ENCODE results near the gene RPP38. TPM values are rescaled to one million over a fixed set of nuclear protein-coding genes. Genes with fewer than 3 reads are reported as not detected.

The RPP38 gene
- total RNA-seq, 1 donor from 2014 or later = 11.6 TPM

DNA sequence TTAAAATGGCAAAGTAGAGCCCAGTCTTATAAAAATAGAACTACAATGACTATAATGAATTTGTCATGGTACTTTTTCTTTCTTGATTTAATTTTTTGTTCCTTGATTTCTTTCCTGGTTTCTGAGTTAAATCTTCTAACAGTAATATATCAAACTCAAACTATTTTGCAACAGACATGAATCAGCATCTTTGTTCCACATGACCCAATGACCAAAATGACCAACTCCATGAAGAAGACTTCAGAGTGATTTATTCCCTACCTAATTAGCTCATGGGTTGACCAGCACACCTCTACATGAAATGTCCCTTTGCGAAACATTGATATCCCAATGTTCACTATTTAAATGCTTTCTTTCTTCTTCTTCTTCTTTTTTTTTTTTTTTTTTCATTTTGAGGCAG is 40.5 kb downstream of the RPP38 start:
- peaks cover 4% of the 10 kb centered on the region for H3K36me3 Mint-ChIP-seq (ENCODE audit: unreplicated experiment)
- H3K27ac Mint-ChIP-seq (ENCODE audit: unreplicated experiment) = no peak overlapping the region
- DNase-seq = no peak
- no peaks in the 10 kb centered on the region for H3K27me3 Mint-ChIP-seq (ENCODE audit: unreplicated experiment)
- TF ChIP-seq, protein P1, sequence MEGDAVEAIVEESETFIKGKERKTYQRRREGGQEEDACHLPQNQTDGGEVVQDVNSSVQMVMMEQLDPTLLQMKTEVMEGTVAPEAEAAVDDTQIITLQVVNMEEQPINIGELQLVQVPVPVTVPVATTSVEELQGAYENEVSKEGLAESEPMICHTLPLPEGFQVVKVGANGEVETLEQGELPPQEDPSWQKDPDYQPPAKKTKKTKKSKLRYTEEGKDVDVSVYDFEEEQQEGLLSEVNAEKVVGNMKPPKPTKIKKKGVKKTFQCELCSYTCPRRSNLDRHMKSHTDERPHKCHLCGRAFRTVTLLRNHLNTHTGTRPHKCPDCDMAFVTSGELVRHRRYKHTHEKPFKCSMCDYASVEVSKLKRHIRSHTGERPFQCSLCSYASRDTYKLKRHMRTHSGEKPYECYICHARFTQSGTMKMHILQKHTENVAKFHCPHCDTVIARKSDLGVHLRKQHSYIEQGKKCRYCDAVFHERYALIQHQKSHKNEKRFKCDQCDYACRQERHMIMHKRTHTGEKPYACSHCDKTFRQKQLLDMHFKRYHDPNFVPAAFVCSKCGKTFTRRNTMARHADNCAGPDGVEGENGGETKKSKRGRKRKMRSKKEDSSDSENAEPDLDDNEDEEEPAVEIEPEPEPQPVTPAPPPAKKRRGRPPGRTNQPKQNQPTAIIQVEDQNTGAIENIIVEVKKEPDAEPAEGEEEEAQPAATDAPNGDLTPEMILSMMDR (IDR thresholded peaks at IDR 0.05; ENCODE audit: partially characterized antibody, unreplicated experiment) = no peak
- peaks cover 22% of the 10 kb centered on the region for H3K4me1 Mint-ChIP-seq (ENCODE audit: low read depth, unreplicated experiment)
- H3K4me3 Mint-ChIP-seq (ENCODE audit: unreplicated experiment) = no peak overlapping the region
- H3K9me3 Mint-ChIP-seq (ENCODE audit: unreplicated experiment) = peaks cover 4% of the 10 kb centered on the region

DNA sequence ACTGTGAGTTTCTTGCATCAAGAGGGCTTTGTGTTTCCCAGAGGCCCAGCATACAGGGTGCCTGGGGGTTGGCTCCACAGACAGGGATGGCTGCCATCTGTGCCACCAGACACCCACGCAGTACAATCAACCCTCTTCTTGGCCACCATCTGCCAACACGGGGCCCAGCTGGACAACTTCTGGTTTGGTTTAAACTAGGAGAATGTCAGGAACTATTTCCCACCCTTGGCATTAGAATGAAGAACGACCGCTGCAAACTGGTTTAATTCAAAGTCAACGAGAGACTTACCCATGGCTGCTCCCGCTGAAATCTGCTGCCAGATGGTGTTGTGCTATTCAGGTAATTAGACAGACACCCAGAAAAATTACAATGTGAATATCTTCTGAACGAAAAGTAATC is 43.5 kb downstream of the RPP38 start:
- peak; percentile 44 for DNase-seq
- Mint-ChIP-seq H3K4me1 (ENCODE audit: low read depth, unreplicated experiment) (peaks cover 28% of the 10 kb centered on the region), H3K9me3 (ENCODE audit: unreplicated experiment) (peaks cover 4% of the 10 kb centered on the region), H3K27me3 (ENCODE audit: unreplicated experiment) (peaks cover 5% of the 10 kb centered on the region), H3K27ac (ENCODE audit: unreplicated experiment) (peak overlapping the region; percentile 79), H3K4me3 (ENCODE audit: unreplicated experiment) (peak overlapping the region; percentile 66), H3K36me3 (ENCODE audit: unreplicated experiment) (peaks cover 4% of the 10 kb centered on the region)
- TF ChIP-seq, protein P1 (IDR thresholded peaks at IDR 0.05; ENCODE audit: partially characterized antibody, unreplicated experiment) = no peak

DNA sequence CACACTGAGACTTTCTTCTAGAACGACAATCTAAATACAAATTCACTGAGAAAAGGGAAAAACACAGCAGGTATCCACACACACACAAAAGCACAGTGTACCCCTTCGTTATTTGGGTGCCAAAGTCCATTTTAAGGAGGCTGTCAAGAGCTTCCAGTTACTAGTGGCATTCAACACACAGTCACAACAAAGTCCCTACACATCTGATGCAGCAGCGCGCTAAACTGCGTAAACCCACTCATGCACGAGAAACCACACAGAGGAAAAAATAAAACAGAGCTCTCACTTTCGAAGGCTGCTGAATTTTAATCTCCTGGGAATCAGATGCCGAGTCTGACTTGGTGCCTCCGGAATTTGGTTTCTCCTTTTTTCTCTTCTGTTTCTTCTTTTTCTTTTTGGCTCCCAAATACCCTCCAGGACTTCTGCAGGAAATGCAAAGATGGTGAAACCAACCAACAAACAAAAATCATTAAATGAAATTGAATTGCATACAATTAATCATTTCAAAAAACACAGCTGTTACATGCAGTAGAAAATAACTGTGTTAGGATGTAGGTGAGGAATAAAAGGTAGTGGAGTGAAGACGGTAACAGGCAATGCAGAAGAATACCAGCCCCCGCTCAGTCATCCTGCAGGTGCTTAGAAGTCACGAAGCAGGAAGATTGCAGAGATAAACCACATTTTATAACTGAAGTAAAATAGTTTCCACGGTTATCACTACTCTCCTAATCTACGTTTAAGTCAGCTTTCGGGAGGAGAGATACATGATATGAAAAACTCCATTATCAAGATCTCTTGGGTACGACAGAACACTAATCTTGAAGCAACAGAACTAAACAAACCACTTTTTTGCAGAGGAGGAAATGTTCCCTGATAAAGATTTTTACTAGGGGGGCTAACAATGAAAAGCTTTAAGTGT is 44.2 kb downstream of the RPP38 start:
- Mint-ChIP-seq H3K27me3 (ENCODE audit: unreplicated experiment) (peaks cover 8% of the 10 kb centered on the region), H3K4me3 (ENCODE audit: unreplicated experiment) (peak overlapping the region; percentile 66), H3K27ac (ENCODE audit: unreplicated experiment) (peak overlapping the region; percentile 79), H3K4me1 (ENCODE audit: low read depth, unreplicated experiment) (peaks cover 32% of the 10 kb centered on the region), H3K9me3 (ENCODE audit: unreplicated experiment) (peaks cover 4% of the 10 kb centered on the region), H3K36me3 (ENCODE audit: unreplicated experiment) (peaks cover 4% of the 10 kb centered on the region)
- no peak for DNase-seq
- TF ChIP-seq, protein P1 (IDR thresholded peaks at IDR 0.05; ENCODE audit: partially characterized antibody, unreplicated experiment) = no peak

DNA sequence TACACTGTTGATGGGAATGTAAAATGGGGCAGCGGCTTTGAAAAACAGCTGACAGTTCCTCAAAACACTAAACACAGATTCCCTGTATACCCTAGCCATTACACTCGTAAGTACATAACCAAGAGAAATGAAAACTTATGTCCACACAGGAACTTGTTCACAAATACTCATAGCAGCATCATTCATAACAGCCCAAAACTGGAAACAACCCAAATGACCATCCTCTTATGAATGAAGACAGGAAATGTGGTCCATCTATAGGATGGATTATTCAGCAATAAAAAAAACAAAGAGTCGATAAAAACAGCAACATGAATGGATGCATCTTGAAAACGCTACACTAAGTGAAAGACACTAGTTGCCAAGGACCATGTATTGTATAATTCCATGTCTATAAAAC is 47.6 kb downstream of the RPP38 start:
- H3K9me3 Mint-ChIP-seq (ENCODE audit: unreplicated experiment) = peaks cover 4% of the 10 kb centered on the region
- no peak overlapping the region for H3K4me3 Mint-ChIP-seq (ENCODE audit: unreplicated experiment)
- H3K36me3 Mint-ChIP-seq (ENCODE audit: unreplicated experiment) = no peaks in the 10 kb centered on the region
- H3K4me1 Mint-ChIP-seq (ENCODE audit: low read depth, unreplicated experiment) = peaks cover 29% of the 10 kb centered on the region
- no peak overlapping the region for H3K27ac Mint-ChIP-seq (ENCODE audit: unreplicated experiment)
- no peak for DNase-seq
- TF ChIP-seq, protein P1 (IDR thresholded peaks at IDR 0.05; ENCODE audit: partially characterized antibody, unreplicated experiment) = no peak
- H3K27me3 Mint-ChIP-seq (ENCODE audit: unreplicated experiment) = peaks cover 8% of the 10 kb centered on the region

DNA sequence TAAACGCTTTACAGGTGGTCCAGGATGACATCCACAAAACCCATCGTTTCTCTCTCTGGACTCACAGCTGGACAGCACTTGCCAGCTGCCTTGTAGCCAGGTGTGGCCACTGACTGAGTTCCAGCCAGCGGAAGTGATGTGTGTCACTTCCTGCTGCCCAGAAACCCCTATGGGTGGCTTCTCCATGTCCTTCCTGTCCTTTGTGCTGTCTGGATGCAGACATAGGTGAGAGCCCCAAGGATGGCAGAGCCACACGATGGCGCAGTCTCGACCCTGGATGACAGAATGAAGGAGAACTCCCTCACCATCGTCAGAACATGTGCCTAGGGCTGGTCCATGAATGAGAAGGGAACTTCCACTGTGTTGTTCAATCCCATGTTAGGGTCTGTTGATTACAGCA is 49.2 kb downstream of the RPP38 start:
- TF ChIP-seq, protein P1 (IDR thresholded peaks at IDR 0.05; ENCODE audit: partially characterized antibody, unreplicated experiment) = no peak
- H3K27me3 Mint-ChIP-seq (ENCODE audit: unreplicated experiment) = peaks cover 8% of the 10 kb centered on the region
- no peak for DNase-seq
- peaks cover 19% of the 10 kb centered on the region for H3K4me1 Mint-ChIP-seq (ENCODE audit: low read depth, unreplicated experiment)
- H3K4me3 Mint-ChIP-seq (ENCODE audit: unreplicated experiment) = no peak overlapping the region
- no peaks in the 10 kb centered on the region for H3K36me3 Mint-ChIP-seq (ENCODE audit: unreplicated experiment)
- H3K27ac Mint-ChIP-seq (ENCODE audit: unreplicated experiment) = no peak overlapping the region
- H3K9me3 Mint-ChIP-seq (ENCODE audit: unreplicated experiment) = no peaks in the 10 kb centered on the region

Measured in glutamatergic neuron (in vitro differentiated cells).